Activated T-helper 1 cell treated with anti-CD3 and anti-CD28 coated beads, Interleukin-12 subunit alpha, Interleukin-12 subunit beta, Interleukin-2, Interleukin-4 antibody, amounts not matched to agents 30 ng/mL and 10 ng/mL and 1 ng/mL, durations not matched to agents 14 hours and 24 hours and 36 hours (primary cell): Measurements from ENCODE around the gene TGFB3. TPM values are rescaled to one million over a fixed set of nuclear protein-coding genes. Genes with fewer than 3 reads are reported as not detected.
A peak's percentile ranks its signal among the peaks of the same experiment; 100 is the strongest.
"Not testable (repeated sequence)": the region's sequence is repeated elsewhere in the genome, so short reads cannot be mapped to it uniquely, and the experiment has no call there.

ENCODE experiments used
- DNase-seq: peaks from one replicate; pipeline ENCODE4 v3.0.0; 2021; ENCODE audit warnings: low spot score
- H3K27ac Mint-ChIP-seq: one replicate; pipeline ENCODE4 v1.8.0; 2021; ENCODE audit warnings: mild to moderate bottlenecking, mixed read lengths
- H3K27me3 Mint-ChIP-seq: one replicate; pipeline ENCODE4 v1.8.0; 2022; ENCODE audit warnings: mild to moderate bottlenecking, moderate library complexity, mixed read lengths; ENCODE audit not compliant: insufficient read depth
- H3K36me3 Mint-ChIP-seq: one replicate; pipeline ENCODE4 v1.8.0; 2021; ENCODE audit warnings: low read depth, mixed read lengths
- H3K4me1 Mint-ChIP-seq: one replicate; pipeline ENCODE4 v1.8.0; 2021; ENCODE audit warnings: low read depth, mixed read lengths
- H3K4me3 Mint-ChIP-seq: one replicate; pipeline ENCODE4 v1.8.0; 2021; ENCODE audit warnings: mild to moderate bottlenecking, moderate library complexity, mixed read lengths
- H3K9me3 Mint-ChIP-seq: one replicate; pipeline ENCODE4 v1.8.0; 2021; ENCODE audit warnings: mixed read lengths
- intact Hi-C: fragments of 100-400 bp; cut with micrococcal nuclease; formaldehyde crosslinking; loops from one replicate; pipeline ENCODE4 v1.15.1; 2024
- total RNA-seq: library from RNA; stranded (reverse); gene quantifications from 2 replicates; pipeline ENCODE4 v1.2.3, GENCODE V29; 2022

TGFB3 gene
- 2.2 and 3.0 TPM in 2 replicates for total RNA-seq

DNA sequence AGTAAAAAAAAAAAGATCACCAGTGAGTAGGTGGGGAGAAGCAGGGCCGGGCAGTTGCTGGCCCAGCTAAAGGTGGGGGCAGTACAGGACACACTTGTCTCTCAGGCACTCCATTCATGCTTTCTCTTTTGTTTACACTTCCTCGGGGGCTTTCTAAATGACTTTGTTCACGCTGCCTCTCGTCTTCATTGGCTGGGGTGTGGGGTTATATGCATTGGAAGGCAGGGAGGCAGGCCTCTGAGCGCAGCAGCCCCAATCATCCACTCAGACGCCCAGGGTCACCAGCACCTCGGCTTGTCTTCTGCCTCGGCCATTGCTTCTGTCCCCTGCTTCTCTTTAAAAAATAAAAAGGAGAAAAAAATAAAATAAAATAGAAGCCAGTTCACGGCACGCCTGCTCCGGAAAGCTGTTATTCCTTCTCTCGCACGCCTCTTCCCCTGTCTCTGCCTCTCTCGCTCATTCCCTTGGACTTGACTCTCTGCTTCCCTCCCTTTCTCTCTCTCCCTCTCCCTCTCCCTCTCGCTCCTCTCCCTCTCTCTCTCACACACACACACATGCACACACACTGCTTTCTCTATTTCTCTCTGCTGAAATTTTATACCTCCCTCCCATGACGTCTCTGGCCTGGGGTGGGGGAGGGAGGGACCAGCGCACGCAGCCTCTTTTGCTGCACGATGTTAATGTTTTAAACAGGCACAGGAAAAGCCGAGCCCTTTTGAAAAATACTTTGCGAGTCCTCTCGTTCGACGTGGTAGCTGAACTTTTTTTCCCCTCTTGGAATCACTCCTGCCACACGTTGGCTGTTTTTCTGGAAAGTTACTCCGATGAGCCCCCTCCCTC lies at the start of gene TGFB3:
TGFB3 (minus strand) TSS at position 570 of the 840 bp plus-strand sequence. CDS start 1,102 bp downstream, outside the sequence.
- intact Hi-C loops: loop anchor here (1.0 to 5.0 kb wide), 5 partner anchors 75 to 804 kb away; partner anchors contain the start of gene TMED10
- Mint-ChIP-seq H3K4me1 (peaks cover 48% of the 10 kb centered on the region), H3K27me3 (peaks cover 5% of the 10 kb centered on the region), H3K27ac (peak within 1 kb of the TSS; percentile 85), H3K36me3 (no peaks in the 10 kb centered on the region), H3K4me3 (peak within 1 kb of the TSS; percentile 84), H3K9me3 (no peaks in the 10 kb centered on the region)
- peak; percentile 27 for DNase-seq

DNA sequence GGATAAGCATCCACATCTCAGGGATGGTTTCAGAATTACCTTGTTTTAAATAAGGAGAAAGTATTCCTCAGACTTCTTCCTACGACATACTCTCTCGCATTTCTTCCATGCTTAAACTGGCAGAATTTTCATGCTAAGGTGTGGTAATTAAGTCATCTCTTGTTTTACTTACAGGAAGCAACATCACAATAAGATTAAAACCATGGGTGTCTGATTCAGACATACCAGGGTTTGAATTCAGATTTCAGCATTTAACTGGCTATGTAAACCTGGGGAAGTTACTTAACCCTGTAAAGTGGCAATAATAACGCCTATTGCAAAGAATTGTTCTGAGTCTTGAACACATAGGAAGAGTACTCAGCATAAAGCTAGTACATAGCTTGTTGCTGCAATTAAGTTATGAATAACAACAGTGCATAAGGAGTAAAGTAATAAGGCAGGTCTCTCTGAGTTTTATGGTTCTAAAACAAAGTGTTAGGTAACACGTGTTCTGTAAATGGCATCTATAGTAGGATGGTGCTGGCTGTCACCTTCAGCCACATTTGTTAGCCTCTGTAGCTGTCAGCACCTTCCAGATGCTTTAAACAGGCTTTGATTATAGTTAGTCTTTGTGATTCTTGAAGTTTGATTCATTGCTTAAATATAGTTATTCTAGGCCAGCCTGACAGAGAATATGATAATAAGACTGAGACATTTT lies 42.6 kb upstream of the TGFB3 start:
- no peaks in the 10 kb centered on the region for H3K4me1 Mint-ChIP-seq
- H3K4me3 Mint-ChIP-seq: no peak overlapping the region
- no peaks in the 10 kb centered on the region for H3K27me3 Mint-ChIP-seq
- no peak for DNase-seq
- intact Hi-C loops: no loop called here
- no peaks in the 10 kb centered on the region for H3K36me3 Mint-ChIP-seq
- peaks cover 12% of the 10 kb centered on the region for H3K9me3 Mint-ChIP-seq
- H3K27ac Mint-ChIP-seq: no peak overlapping the region

DNA sequence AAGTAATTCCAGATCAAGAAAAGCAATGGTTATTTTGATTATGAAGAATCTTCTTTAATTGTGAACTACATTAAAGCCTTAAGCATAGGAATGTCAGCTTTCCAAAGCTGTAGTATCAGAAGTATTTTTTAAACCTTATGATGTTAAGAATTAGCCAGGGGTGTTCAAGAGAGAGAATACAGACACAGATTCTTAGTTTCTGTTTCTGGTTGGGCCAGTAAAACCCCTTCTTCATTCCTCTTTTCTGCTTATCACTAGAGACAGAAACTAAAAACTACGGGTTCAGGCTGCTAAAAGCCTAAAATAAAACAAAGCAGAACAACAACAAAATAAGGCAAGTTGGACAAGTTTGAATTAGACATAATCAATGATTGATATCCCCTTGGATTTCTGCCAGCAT lies 42.0 kb upstream of the TGFB3 start:
- no peak for DNase-seq
- Mint-ChIP-seq H3K4me3 (no peak overlapping the region), H3K9me3 (peaks cover 18% of the 10 kb centered on the region), H3K4me1 (no peaks in the 10 kb centered on the region), H3K27me3 (no peaks in the 10 kb centered on the region), H3K27ac (no peak overlapping the region), H3K36me3 (no peaks in the 10 kb centered on the region)
- intact Hi-C loops: no loop called here

DNA sequence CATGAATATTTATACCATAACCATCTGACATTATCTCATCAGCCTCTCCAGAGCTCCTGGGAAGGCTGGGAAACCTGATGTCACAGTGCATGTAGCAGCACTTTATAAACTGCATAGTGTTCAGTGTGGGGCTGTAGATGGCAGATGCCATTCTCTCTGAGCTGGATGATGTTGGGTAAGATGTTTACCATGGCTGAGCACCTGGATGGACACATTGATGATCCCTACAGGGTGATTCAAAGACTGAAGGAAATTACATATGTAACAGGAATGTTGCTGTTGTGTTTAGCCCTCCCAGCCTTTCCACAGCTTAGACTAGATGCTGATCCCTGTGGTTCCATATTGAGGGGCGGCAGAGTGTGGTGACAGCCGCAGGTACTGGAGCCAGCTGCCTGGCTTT lies 41.2 kb upstream of the TGFB3 start:
- Mint-ChIP-seq H3K4me1 (no peaks in the 10 kb centered on the region), H3K9me3 (peaks cover 18% of the 10 kb centered on the region), H3K27ac (no peak overlapping the region), H3K36me3 (no peaks in the 10 kb centered on the region), H3K4me3 (no peak overlapping the region), H3K27me3 (no peaks in the 10 kb centered on the region)
- intact Hi-C loops: no loop called here
- no peak for DNase-seq

DNA sequence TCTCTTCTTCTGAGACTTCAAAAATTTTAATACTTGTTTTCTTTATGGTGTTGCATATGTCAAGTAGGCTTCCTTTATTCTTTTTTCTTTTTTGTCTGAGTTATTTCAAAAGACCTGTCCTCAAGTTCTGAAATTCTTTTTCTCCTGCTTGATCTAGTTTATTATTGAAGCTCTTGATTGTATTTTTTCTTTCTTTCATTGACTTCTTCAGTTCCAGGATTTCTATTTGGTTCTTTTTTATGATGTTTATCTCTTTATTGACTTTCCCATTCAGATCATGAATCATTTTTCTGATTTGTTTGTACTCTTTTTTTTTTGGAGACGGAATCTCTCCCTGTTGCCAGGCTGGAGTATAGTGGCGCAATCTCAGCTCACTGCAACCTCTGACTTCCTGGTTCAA lies 37.9 kb upstream of the TGFB3 start:
- Mint-ChIP-seq H3K4me3 (no peak overlapping the region), H3K4me1 (no peaks in the 10 kb centered on the region), H3K27ac (no peak overlapping the region), H3K36me3 (peaks cover 7% of the 10 kb centered on the region), H3K27me3 (peaks cover 3% of the 10 kb centered on the region), H3K9me3 (peaks cover 18% of the 10 kb centered on the region)
- intact Hi-C loops: no loop called here
- DNase-seq: no peak

DNA sequence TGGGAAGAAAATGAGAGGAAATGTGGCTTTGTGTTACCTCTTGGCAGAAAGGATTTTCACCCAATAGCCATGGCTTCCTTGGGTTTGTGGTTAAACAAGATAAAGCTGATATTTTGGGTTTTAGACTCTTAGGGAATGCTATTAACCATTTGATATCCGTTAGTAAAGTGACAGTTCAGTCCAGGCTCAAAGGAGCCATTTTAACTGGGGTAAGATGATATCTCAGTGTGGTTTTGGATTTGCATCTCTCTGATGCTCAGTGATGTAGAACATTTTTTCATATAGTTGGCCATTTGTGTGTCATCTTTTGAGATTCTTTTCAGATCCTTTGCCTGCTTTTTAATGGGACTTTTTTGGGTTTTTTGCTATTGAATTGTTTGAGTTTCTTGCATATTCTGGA lies 33.9 kb upstream of the TGFB3 start:
- H3K4me1 Mint-ChIP-seq: no peaks in the 10 kb centered on the region
- no peak for DNase-seq
- no peak overlapping the region for H3K4me3 Mint-ChIP-seq
- intact Hi-C loops: no loop called here
- peaks cover 3% of the 10 kb centered on the region for H3K27me3 Mint-ChIP-seq
- peaks cover 18% of the 10 kb centered on the region for H3K9me3 Mint-ChIP-seq
- no peak overlapping the region for H3K27ac Mint-ChIP-seq
- H3K36me3 Mint-ChIP-seq: peaks cover 9% of the 10 kb centered on the region

DNA sequence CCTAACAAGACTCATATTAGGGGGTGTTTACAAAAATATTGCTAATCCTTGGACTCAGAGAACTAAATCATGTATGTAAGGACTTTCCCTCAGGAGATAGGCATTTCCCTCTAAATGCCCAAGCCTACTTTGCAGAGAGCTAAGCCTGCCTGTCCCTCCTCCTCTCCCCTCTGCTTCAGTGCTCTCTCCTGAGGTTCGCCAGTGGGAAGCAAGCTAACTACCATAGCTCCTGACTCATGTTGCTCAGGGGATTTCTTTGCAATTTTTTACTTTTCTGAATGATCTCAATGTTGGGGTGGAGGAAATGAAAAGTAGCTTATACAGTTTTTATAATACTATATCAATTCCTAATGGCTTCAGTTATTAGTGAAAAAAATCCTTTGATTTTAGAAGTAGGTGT lies 33.4 kb upstream of the TGFB3 start:
- H3K9me3 Mint-ChIP-seq: peaks cover 14% of the 10 kb centered on the region
- DNase-seq: no peak
- intact Hi-C loops: no loop called here
- H3K36me3 Mint-ChIP-seq: peaks cover 9% of the 10 kb centered on the region
- H3K27me3 Mint-ChIP-seq: peaks cover 3% of the 10 kb centered on the region
- H3K4me3 Mint-ChIP-seq: no peak overlapping the region
- H3K4me1 Mint-ChIP-seq: no peaks in the 10 kb centered on the region
- no peak overlapping the region for H3K27ac Mint-ChIP-seq

DNA sequence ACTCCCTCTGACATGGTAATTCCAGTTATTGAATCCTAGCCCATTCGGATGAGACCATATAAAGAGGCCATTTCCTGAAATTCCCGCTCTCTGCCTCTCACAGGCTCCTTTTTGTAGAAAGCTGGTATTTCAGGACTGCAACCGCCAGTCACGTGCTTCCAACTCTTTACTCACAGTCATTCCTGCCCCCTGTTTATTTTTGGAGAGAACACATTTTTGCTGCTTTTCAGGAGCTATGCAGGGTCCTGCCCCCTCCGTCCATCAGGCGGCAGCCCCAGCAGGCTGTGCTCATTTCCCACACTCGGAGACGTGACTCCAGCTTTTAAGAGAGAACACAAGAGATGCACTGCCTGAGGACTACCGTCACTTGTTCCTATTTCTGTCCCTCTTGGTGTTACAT lies 30.6 kb upstream of the TGFB3 start:
- Mint-ChIP-seq H3K4me1 (no peaks in the 10 kb centered on the region), H3K4me3 (no peak overlapping the region), H3K27me3 (peaks cover 3% of the 10 kb centered on the region), H3K36me3 (peaks cover 11% of the 10 kb centered on the region), H3K9me3 (no peaks in the 10 kb centered on the region), H3K27ac (no peak overlapping the region)
- intact Hi-C loops: no loop called here
- DNase-seq: no peak

DNA sequence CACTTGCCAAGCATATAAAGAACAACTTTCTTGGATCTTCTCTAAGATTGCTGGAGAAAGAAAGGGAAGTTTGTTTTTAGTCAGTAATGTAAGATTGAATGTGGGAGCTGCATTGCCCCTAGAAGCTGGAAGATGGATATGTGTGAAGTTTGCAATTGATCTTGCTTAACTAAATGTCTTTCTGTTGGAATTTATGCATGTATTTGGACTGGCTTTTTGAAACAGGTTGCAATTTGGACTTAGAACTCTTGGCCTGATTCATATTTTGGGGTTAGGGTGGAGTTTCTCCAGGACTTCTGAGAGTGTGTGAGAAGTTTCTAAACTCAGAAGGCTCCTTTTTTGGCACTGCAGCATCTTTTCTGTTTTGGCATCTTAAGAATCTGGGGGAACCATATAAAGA lies 30.1 kb upstream of the TGFB3 start:
- peaks cover 3% of the 10 kb centered on the region for H3K27me3 Mint-ChIP-seq
- peaks cover 11% of the 10 kb centered on the region for H3K36me3 Mint-ChIP-seq
- intact Hi-C loops: no loop called here
- no peak overlapping the region for H3K27ac Mint-ChIP-seq
- no peaks in the 10 kb centered on the region for H3K4me1 Mint-ChIP-seq
- H3K9me3 Mint-ChIP-seq: no peaks in the 10 kb centered on the region
- DNase-seq: no peak
- no peak overlapping the region for H3K4me3 Mint-ChIP-seq

DNA sequence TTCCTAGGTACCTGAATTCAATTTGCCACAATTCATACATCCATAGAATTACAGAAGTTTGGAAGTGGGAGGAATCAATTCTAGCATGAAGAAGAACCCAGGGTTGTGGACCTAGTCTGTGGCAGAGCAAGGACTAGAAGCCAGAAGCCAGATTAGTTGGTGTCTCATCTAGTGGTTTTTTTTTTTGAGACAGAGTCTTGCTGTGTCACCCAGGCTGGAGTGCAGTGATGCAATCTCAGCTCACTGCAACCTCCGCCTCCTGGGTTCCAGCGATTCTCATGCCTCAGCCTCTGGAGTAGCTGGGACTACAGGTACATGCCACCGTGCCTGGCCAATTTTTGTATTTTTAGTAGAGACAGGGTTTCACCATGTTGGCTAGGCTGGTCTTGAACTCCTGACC lies 27.8 kb upstream of the TGFB3 start:
- H3K36me3 Mint-ChIP-seq, H3K4me3 Mint-ChIP-seq, H3K27ac Mint-ChIP-seq, intact Hi-C loops, H3K27me3 Mint-ChIP-seq, DNase-seq, H3K4me1 Mint-ChIP-seq, H3K9me3 Mint-ChIP-seq: not testable (repeated sequence)

DNA sequence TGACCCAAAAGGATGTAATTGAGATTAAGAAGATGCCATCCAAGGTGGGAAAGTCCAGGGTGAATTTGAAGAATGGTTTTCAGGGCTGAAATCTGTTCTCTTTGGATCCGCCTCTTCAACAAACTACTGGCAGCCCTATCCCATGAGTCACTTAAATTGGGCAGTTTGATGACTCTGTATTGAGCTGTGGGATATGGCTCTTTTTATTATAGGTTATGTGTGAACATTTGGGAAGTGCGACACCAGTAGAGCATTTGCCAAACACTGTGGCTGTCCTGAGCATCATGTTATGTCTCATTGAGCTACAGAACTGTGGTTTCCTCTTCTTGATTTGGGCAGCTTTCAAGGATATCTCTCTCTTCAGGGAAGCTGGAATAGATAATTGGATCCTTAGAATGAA lies 26.1 kb upstream of the TGFB3 start:
- Mint-ChIP-seq H3K36me3 (peaks cover 6% of the 10 kb centered on the region), H3K9me3 (peaks cover 12% of the 10 kb centered on the region), H3K4me1 (no peaks in the 10 kb centered on the region), H3K4me3 (no peak overlapping the region), H3K27ac (no peak overlapping the region), H3K27me3 (no peaks in the 10 kb centered on the region)
- intact Hi-C loops: no loop called here
- no peak for DNase-seq

DNA sequence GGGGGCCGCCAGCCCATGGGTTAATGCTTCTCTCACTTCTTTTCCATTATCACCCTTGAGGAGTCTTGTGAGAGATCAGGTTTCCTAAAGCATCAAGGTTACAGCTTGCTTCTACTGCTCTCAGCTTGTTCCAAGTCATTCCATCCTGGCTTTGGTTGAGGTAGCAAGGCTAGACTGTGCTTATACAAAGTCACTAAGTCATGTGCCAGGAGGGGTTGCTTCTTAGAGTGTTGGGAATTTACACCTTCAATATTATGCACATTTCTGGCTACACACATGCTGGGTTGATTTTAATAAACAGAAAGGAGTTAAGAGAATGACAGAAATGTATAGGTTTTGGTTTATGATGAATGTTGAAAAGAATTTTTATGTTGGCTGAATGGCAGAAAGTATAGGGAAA lies 25.6 kb upstream of the TGFB3 start:
- intact Hi-C loops: no loop called here
- Mint-ChIP-seq H3K27me3 (no peaks in the 10 kb centered on the region), H3K9me3 (peaks cover 15% of the 10 kb centered on the region), H3K4me1 (no peaks in the 10 kb centered on the region), H3K4me3 (no peak overlapping the region), H3K27ac (no peak overlapping the region), H3K36me3 (peaks cover 6% of the 10 kb centered on the region)
- no peak for DNase-seq

DNA sequence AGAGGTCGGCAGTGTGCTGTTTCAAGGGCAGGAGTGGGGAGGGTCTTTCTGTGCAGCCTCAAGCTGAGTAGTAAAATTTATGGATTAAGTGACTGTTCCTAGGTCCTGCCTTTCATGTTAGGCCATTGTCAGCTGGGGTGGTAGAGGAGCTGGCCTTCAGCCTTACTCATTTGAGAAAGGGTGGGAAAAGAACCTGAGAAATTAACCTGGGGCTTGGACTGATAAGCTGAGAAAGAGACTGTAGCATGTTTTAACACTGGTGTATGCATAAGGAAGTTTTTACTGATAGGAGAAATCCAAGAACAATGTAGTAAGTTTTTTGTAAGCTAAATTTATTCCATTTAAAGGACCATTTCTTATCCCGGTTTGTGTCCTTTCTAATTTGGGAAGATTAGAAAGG lies 24.5 kb upstream of the TGFB3 start:
- Mint-ChIP-seq H3K27me3 (no peaks in the 10 kb centered on the region), H3K4me1 (no peaks in the 10 kb centered on the region), H3K9me3 (peaks cover 16% of the 10 kb centered on the region), H3K36me3 (peaks cover 6% of the 10 kb centered on the region), H3K4me3 (no peak overlapping the region), H3K27ac (no peak overlapping the region)
- intact Hi-C loops: no loop called here
- DNase-seq: no peak
